ENCODE measurements around the gene CRISPLD2.

DNA sequence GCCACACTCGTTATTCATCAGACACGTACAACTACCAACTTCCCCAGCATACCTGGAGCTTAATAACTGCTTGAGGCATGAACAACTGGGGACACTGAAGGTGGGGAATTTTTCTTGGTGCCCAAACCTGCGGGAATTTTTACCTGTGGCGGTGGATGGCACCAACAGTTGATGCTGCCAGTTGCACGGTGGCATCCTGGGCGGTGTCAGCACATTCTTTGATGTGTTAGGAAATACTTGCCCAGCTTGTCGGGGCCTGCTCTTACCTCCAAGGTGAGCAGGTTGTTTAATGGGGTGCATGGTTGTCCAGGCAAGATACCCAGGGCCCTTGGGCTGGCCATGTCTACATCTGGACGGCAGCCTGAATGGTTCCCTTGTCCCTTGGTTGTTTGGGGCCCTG, 79.6 kb downstream of the CRISPLD2 start:
- TF ChIP-seq, protein P1, sequence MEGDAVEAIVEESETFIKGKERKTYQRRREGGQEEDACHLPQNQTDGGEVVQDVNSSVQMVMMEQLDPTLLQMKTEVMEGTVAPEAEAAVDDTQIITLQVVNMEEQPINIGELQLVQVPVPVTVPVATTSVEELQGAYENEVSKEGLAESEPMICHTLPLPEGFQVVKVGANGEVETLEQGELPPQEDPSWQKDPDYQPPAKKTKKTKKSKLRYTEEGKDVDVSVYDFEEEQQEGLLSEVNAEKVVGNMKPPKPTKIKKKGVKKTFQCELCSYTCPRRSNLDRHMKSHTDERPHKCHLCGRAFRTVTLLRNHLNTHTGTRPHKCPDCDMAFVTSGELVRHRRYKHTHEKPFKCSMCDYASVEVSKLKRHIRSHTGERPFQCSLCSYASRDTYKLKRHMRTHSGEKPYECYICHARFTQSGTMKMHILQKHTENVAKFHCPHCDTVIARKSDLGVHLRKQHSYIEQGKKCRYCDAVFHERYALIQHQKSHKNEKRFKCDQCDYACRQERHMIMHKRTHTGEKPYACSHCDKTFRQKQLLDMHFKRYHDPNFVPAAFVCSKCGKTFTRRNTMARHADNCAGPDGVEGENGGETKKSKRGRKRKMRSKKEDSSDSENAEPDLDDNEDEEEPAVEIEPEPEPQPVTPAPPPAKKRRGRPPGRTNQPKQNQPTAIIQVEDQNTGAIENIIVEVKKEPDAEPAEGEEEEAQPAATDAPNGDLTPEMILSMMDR (conservative IDR thresholded peaks at IDR 0.05; ENCODE audit: low read length): no peak
- no peak for TF ChIP-seq EZH2phosphoT487 (IDR thresholded peaks at IDR 0.05; ENCODE audit: borderline replicate concordance, low read depth, low read length)

All from OCI-LY7 (cell line).